Adrenal gland (tissue), 5 donors: ENCODE data around the gene PKP1.

Source experiments
- POLR2A ChIP-seq, 2 donors: fragments of 450-650 bp; IDR thresholded peaks; one replicate each; pipeline ENCODE4 v1.6.1; 2017; ENCODE audit warnings: antibody characterized with exemption in 2 of 2, mild to moderate bottlenecking in 2 of 2, moderate library complexity in 1 of 2
- TF ChIP-seq, protein P1 (sequence below), 6 experiments: fragments of 450-650 bp in 4 of 6; fragments of 200-600 bp in 2 of 6; sonication (generic) in 1 of 6; IDR thresholded peaks; 1 replicate in 5 of 6; 2 replicates in 1 of 6; pipeline versions ENCODE4 v1.5.1 to v1.8.0; 2016 to 2021; ENCODE audit warnings: antibody characterized with exemption in 6 of 6, mild to moderate bottlenecking in 2 of 6, moderate library complexity in 1 of 6
- donor health status: DM: no; HTN: no; CAD: no.

GRCh38 chr1:201329801-201330200, 46.5 kb downstream of the PKP1 start:
- TF ChIP-seq, protein P1, sequence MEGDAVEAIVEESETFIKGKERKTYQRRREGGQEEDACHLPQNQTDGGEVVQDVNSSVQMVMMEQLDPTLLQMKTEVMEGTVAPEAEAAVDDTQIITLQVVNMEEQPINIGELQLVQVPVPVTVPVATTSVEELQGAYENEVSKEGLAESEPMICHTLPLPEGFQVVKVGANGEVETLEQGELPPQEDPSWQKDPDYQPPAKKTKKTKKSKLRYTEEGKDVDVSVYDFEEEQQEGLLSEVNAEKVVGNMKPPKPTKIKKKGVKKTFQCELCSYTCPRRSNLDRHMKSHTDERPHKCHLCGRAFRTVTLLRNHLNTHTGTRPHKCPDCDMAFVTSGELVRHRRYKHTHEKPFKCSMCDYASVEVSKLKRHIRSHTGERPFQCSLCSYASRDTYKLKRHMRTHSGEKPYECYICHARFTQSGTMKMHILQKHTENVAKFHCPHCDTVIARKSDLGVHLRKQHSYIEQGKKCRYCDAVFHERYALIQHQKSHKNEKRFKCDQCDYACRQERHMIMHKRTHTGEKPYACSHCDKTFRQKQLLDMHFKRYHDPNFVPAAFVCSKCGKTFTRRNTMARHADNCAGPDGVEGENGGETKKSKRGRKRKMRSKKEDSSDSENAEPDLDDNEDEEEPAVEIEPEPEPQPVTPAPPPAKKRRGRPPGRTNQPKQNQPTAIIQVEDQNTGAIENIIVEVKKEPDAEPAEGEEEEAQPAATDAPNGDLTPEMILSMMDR (IDR thresholded peaks at IDR 0.05), result no peak
- TF ChIP-seq POLR2A (IDR thresholded peaks at IDR 0.05), result no peak
